ENCODE measurements around the gene CDH2.

CDH2 gene

GRCh38 chr18:28088477-28088876 lies 88.5 kb downstream of the CDH2 start:
- no peak overlapping the region for H3K4me3 ChIP-seq (ENCODE audit: low read depth, low read length)

GRCh38 chr18:28086670-28087552 lies 90.0 kb downstream of the CDH2 start:
- no peak overlapping the region for H3K4me3 ChIP-seq (ENCODE audit: low read depth, low read length)

GRCh38 chr18:28081516-28081915 lies 95.4 kb downstream of the CDH2 start:
- no peak overlapping the region for H3K4me3 ChIP-seq (ENCODE audit: low read depth, low read length)

GRCh38 chr18:28080876-28081300 lies 96.0 kb downstream of the CDH2 start:
- H3K4me3 ChIP-seq (ENCODE audit: low read depth, low read length), result no peak overlapping the region

- H3K4me3 ChIP-seq (ENCODE audit: low read depth, low read length), result no peak overlapping the region
Measured at GRCh38 chr18:28079883-28080282, 97.0 kb downstream of the CDH2 start.

- no peak overlapping the region for H3K4me3 ChIP-seq (ENCODE audit: low read depth, low read length)
Measured at GRCh38 chr18:28078849-28079248, 98.1 kb downstream of the CDH2 start.

- H3K4me3 ChIP-seq (ENCODE audit: low read depth, low read length), result no peak overlapping the region
Measured at GRCh38 chr18:28078298-28078697, 98.6 kb downstream of the CDH2 start.

- no peak overlapping the region for H3K4me3 ChIP-seq (ENCODE audit: low read depth, low read length)
Measured at GRCh38 chr18:28075501-28075900, 101.4 kb downstream of the CDH2 start.

- H3K4me3 ChIP-seq (ENCODE audit: low read depth, low read length), result no peak overlapping the region
Measured at GRCh38 chr18:28074076-28074475, 102.9 kb downstream of the CDH2 start.

GRCh38 chr18:28073658-28074057 lies 103.3 kb downstream of the CDH2 start:
- H3K4me3 ChIP-seq (ENCODE audit: low read depth, low read length), result no peak overlapping the region

- H3K4me3 ChIP-seq (ENCODE audit: low read depth, low read length), result no peak overlapping the region
Measured at GRCh38 chr18:28071199-28071598, 105.7 kb downstream of the CDH2 start.

GRCh38 chr18:28068207-28068606 lies 108.7 kb downstream of the CDH2 start:
- no peak overlapping the region for H3K4me3 ChIP-seq (ENCODE audit: low read depth, low read length)

GRCh38 chr18:28067346-28067745 lies 109.6 kb downstream of the CDH2 start:
- H3K4me3 ChIP-seq (ENCODE audit: low read depth, low read length), result no peak overlapping the region

- no peak overlapping the region for H3K4me3 ChIP-seq (ENCODE audit: low read depth, low read length)
Measured at GRCh38 chr18:28065793-28066186, 111.1 kb downstream of the CDH2 start.

- no peak overlapping the region for H3K4me3 ChIP-seq (ENCODE audit: low read depth, low read length)
Measured at GRCh38 chr18:28065031-28065792, 111.7 kb downstream of the CDH2 start.

- no peak overlapping the region for H3K4me3 ChIP-seq (ENCODE audit: low read depth, low read length)
Measured at GRCh38 chr18:28063926-28064325, 113.0 kb downstream of the CDH2 start.

GRCh38 chr18:28063271-28063761 lies 113.6 kb downstream of the CDH2 start:
- H3K4me3 ChIP-seq (ENCODE audit: low read depth, low read length), result no peak overlapping the region

GRCh38 chr18:28062443-28062842 lies 114.5 kb downstream of the CDH2 start:
- H3K4me3 ChIP-seq (ENCODE audit: low read depth, low read length), result no peak overlapping the region

GRCh38 chr18:28059861-28060260 lies 117.1 kb downstream of the CDH2 start:
- no peak overlapping the region for H3K4me3 ChIP-seq (ENCODE audit: low read depth, low read length)

- no peak overlapping the region for H3K4me3 ChIP-seq (ENCODE audit: low read depth, low read length)
Measured at GRCh38 chr18:28050545-28050944, 126.4 kb downstream of the CDH2 start.

- no peak overlapping the region for H3K4me3 ChIP-seq (ENCODE audit: low read depth, low read length)
Measured at GRCh38 chr18:28048612-28049011, 128.3 kb downstream of the CDH2 start.

- H3K4me3 ChIP-seq (ENCODE audit: low read depth, low read length), result no peak overlapping the region
Measured at GRCh38 chr18:28045880-28046279, 131.1 kb downstream of the CDH2 start.
